HepG2 (cell line): Measurements from ENCODE around the gene TCAIM.

Experiments used
- FOSL1 ChIP-seq: sonication (generic); formaldehyde crosslinking; IDR thresholded peaks from 2 replicates; pipeline ENCODE4 v1.9.0; 2021; ENCODE audit warnings: missing genetic modification reagents, borderline replicate concordance
- HNF4A ChIP-seq: sonication (generic); formaldehyde crosslinking; IDR thresholded peaks from 2 replicates; pipeline ENCODE4 v1.4.0; 2020; ENCODE audit warnings: missing genetic modification reagents
- MLLT10 ChIP-seq: sonication (generic); formaldehyde crosslinking; IDR thresholded peaks from 2 replicates; pipeline ENCODE4 v1.4.0; 2020; ENCODE audit warnings: missing genetic modification reagents
- PHF8 ChIP-seq: sonication (generic); formaldehyde crosslinking; IDR thresholded peaks from 2 replicates; pipeline ENCODE4 v1.5.0; 2020; ENCODE audit warnings: missing genetic modification reagents
- POLR2A ChIP-seq, 2 experiments: IDR thresholded peaks; 2 replicates each; pipeline ENCODE4 v1.6.1; 2011; ENCODE audit warnings: low read depth in 2 of 2, low read length in 2 of 2, mild to moderate bottlenecking in 1 of 2, moderate library complexity in 1 of 2; ENCODE audit not compliant: insufficient read depth in 1 of 2
- POLR2AphosphoS5 ChIP-seq: IDR thresholded peaks from 2 replicates; pipeline ENCODE4 v1.6.1; 2012; ENCODE audit warnings: low read depth, low read length
- RAD21 ChIP-seq: fragments of 450-650 bp; formaldehyde crosslinking; IDR thresholded peaks from 2 replicates; pipeline ENCODE4 v1.5.0; 2020; ENCODE audit warnings: mild to moderate bottlenecking
- ZBTB38 ChIP-seq: sonication (generic); formaldehyde crosslinking; IDR thresholded peaks from 2 replicates; pipeline ENCODE4 v1.5.1; 2020; ENCODE audit warnings: mild to moderate bottlenecking, missing genetic modification reagents
- ZNF207 ChIP-seq: fragments of 450-650 bp; IDR thresholded peaks from 2 replicates; pipeline ENCODE4 v1.6.1; 2016; ENCODE audit warnings: antibody characterized with exemption, borderline replicate concordance
- ZNF24 ChIP-seq: fragments of 450-650 bp; IDR thresholded peaks from 2 replicates; pipeline ENCODE4 v1.6.1; 2017; ENCODE audit warnings: antibody characterized with exemption, mild to moderate bottlenecking
- ZNF460 ChIP-seq: sonication (generic); formaldehyde crosslinking; IDR thresholded peaks from 2 replicates; pipeline ENCODE4 v1.5.1; 2020; ENCODE audit warnings: missing genetic modification reagents, mild to moderate bottlenecking, borderline replicate concordance
- ZNF772 ChIP-seq: sonication (generic); formaldehyde crosslinking; IDR thresholded peaks from 2 replicates; pipeline ENCODE4 v1.5.0; 2020; ENCODE audit warnings: mild to moderate bottlenecking, missing genetic modification reagents

GRCh38 chr3:44409640-44410410 is 71.3 kb downstream of the TCAIM start:
- TF ChIP-seq ZNF24 = no peak
- no peak for TF ChIP-seq POLR2A (IDR thresholded peaks at IDR 0.05; ENCODE audit: insufficient read depth in 1 of 2, low read depth in 2 of 2, low read length in 2 of 2)
- TF ChIP-seq HNF4A = no peak
- TF ChIP-seq ZNF772 (CRISPR knock-in tag) = no peak
- TF ChIP-seq FOSL1 (CRISPR knock-in tag) = no peak
- no peak for TF ChIP-seq ZNF460
- no peak for TF ChIP-seq POLR2AphosphoS5
- TF ChIP-seq PHF8 (CRISPR knock-in tag) = no peak
- TF ChIP-seq MLLT10 (CRISPR knock-in tag) = no peak
- no peak for TF ChIP-seq ZBTB38
- TF ChIP-seq ZNF207 = no peak
- no peak for TF ChIP-seq RAD21 (CRISPR knock-in tag)
